ENCODE results near the gene HAPLN1. TPM values are rescaled to one million over a fixed set of nuclear protein-coding genes. Genes with fewer than 3 reads are reported as not detected.

The HAPLN1 gene
- total RNA-seq, 1 donor from 2014 or later = 114 TPM

DNA sequence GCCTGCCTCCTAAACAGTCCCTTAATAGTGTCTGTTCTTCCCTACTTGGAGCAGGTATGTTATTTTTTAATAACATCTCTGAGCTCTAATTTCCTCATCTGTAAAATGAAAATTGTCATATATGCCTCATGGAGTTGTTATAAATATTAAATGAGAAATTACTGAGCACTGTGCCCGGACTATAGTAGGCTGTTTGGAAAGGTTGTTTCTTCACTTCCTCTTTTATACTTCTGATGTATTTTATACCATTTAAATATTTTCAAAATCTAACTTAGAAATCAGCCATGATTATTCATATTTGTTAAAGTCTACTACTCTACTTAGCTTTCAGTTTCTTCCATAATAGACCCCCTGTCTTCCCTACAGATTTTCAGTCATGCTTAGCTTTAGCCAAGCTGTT lies 30.5 kb upstream of the HAPLN1 start:
- Mint-ChIP-seq H3K9me3 (ENCODE audit: unreplicated experiment) (peaks cover 37% of the 10 kb centered on the region), H3K4me3 (ENCODE audit: unreplicated experiment) (no peak overlapping the region)

DNA sequence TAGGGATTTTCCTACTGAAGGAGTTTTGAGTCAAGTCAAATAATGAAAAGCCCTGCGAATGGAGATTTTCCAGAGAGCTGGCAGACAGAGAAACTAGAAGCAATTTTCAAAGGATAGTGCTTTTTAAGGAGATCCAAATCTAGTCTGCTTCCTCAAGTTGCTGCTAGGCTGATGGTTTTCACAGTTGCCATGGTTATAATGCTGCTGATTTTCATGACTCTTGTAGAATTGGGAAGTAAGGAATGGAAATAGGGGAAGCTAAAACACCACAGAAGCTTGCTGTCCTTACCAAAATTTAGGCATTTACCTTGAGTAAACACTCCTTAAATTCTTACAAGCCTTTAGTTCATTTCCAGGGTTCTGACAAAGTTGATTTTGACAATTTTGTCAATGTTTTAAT lies 30.1 kb upstream of the HAPLN1 start:
- H3K27me3 Mint-ChIP-seq (ENCODE audit: unreplicated experiment) = no peaks in the 10 kb centered on the region
- H3K4me3 Mint-ChIP-seq (ENCODE audit: unreplicated experiment) = no peak overlapping the region
- peaks cover 34% of the 10 kb centered on the region for H3K9me3 Mint-ChIP-seq (ENCODE audit: unreplicated experiment)
- no peak for DNase-seq (ENCODE audit: extremely low spot score, unreplicated experiment)
- TF ChIP-seq, protein P1, sequence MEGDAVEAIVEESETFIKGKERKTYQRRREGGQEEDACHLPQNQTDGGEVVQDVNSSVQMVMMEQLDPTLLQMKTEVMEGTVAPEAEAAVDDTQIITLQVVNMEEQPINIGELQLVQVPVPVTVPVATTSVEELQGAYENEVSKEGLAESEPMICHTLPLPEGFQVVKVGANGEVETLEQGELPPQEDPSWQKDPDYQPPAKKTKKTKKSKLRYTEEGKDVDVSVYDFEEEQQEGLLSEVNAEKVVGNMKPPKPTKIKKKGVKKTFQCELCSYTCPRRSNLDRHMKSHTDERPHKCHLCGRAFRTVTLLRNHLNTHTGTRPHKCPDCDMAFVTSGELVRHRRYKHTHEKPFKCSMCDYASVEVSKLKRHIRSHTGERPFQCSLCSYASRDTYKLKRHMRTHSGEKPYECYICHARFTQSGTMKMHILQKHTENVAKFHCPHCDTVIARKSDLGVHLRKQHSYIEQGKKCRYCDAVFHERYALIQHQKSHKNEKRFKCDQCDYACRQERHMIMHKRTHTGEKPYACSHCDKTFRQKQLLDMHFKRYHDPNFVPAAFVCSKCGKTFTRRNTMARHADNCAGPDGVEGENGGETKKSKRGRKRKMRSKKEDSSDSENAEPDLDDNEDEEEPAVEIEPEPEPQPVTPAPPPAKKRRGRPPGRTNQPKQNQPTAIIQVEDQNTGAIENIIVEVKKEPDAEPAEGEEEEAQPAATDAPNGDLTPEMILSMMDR (IDR thresholded peaks at IDR 0.05) = no peak
- H3K27ac Mint-ChIP-seq (ENCODE audit: unreplicated experiment) = no peak overlapping the region
- peaks cover 5% of the 10 kb centered on the region for H3K36me3 Mint-ChIP-seq (ENCODE audit: unreplicated experiment)
- peaks cover 2% of the 10 kb centered on the region for H3K4me1 Mint-ChIP-seq (ENCODE audit: unreplicated experiment)

More for the DNA sequence above, 30.5 kb upstream of the HAPLN1 start:
- no peak overlapping the region for H3K27ac Mint-ChIP-seq (ENCODE audit: unreplicated experiment)
- peaks cover 5% of the 10 kb centered on the region for H3K36me3 Mint-ChIP-seq (ENCODE audit: unreplicated experiment)
- H3K27me3 Mint-ChIP-seq (ENCODE audit: unreplicated experiment) = no peaks in the 10 kb centered on the region
- no peak for DNase-seq (ENCODE audit: extremely low spot score, unreplicated experiment)
- TF ChIP-seq, protein P1 (IDR thresholded peaks at IDR 0.05) = no peak
- peaks cover 2% of the 10 kb centered on the region for H3K4me1 Mint-ChIP-seq (ENCODE audit: unreplicated experiment)

DNA sequence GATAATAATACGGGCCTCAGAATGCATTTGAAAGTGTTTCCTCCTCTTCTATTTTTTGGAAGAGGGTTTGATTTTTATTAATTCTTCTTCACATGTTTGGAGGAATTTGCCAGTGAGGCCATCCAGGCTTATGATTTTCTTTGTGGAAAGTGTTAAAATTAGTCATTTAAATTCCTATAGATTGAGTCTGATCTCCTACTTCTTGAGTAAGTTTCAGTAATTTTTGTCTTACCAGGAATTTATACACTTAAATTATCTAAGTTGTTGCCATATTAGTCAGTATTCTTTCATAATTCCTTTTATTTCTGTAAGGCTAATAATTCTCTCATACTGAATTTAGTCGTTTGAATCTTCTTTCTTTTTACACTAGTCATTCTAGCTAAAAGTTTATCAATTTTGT lies 25.2 kb upstream of the HAPLN1 start:
- H3K4me1 Mint-ChIP-seq (ENCODE audit: unreplicated experiment) = peaks cover 15% of the 10 kb centered on the region
- H3K9me3 Mint-ChIP-seq (ENCODE audit: unreplicated experiment) = peaks cover 29% of the 10 kb centered on the region
- peaks cover 8% of the 10 kb centered on the region for H3K36me3 Mint-ChIP-seq (ENCODE audit: unreplicated experiment)
- H3K27me3 Mint-ChIP-seq (ENCODE audit: unreplicated experiment) = no peaks in the 10 kb centered on the region
- TF ChIP-seq, protein P1 (IDR thresholded peaks at IDR 0.05) = no peak
- H3K4me3 Mint-ChIP-seq (ENCODE audit: unreplicated experiment) = no peak overlapping the region
- DNase-seq (ENCODE audit: extremely low spot score, unreplicated experiment) = no peak
- H3K27ac Mint-ChIP-seq (ENCODE audit: unreplicated experiment) = no peak overlapping the region

DNA sequence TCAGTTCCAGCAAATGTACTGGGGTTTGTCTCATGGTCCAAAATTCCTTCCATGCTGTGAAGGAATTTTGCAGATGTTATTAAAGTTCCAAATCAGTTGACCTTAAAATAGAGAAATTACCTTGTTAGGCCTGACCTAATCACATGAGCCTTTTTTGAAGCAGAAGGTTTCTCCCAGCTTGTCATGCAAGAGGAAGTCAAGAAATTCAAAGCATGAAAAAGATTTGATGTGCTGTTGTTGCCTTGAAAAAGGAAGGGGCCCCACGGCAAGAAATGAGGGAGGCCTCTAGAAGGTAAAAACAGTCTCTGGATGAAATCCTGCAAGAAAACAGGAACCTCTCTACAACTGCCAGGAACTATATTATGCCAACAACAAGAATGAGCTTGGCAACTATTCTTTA lies 24.2 kb upstream of the HAPLN1 start:
- Mint-ChIP-seq H3K27ac (ENCODE audit: unreplicated experiment) (peak overlapping the region; percentile 20), H3K27me3 (ENCODE audit: unreplicated experiment) (no peaks in the 10 kb centered on the region), H3K9me3 (ENCODE audit: unreplicated experiment) (peaks cover 21% of the 10 kb centered on the region), H3K36me3 (ENCODE audit: unreplicated experiment) (peaks cover 5% of the 10 kb centered on the region), H3K4me1 (ENCODE audit: unreplicated experiment) (peaks cover 15% of the 10 kb centered on the region), H3K4me3 (ENCODE audit: unreplicated experiment) (no peak overlapping the region)
- no peak for DNase-seq (ENCODE audit: extremely low spot score, unreplicated experiment)
- TF ChIP-seq, protein P1 (IDR thresholded peaks at IDR 0.05) = no peak

DNA sequence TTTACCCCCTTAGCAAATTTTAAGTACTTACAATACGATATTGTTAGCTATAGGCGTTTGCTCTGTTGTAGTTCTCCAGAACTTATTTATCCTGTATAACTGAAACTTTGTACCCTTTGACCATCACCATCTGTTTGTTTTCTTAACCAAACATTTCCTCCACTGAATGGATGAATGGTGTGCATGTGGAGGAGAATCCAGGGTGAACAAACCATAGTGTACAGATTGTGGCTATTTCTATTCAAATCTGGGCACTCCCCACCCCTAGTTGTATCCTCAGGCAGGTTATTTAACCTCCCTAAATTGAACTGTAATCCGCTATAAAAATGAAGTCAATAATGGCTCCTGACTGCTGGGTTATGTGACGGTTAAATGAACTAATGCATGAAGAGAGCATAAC lies 21.4 kb upstream of the HAPLN1 start:
- DNase-seq (ENCODE audit: extremely low spot score, unreplicated experiment) = no peak
- peaks cover 2% of the 10 kb centered on the region for H3K36me3 Mint-ChIP-seq (ENCODE audit: unreplicated experiment)
- no peak overlapping the region for H3K27ac Mint-ChIP-seq (ENCODE audit: unreplicated experiment)
- H3K9me3 Mint-ChIP-seq (ENCODE audit: unreplicated experiment) = peaks cover under 1% of the 10 kb centered on the region
- no peak overlapping the region for H3K4me3 Mint-ChIP-seq (ENCODE audit: unreplicated experiment)
- H3K27me3 Mint-ChIP-seq (ENCODE audit: unreplicated experiment) = no peaks in the 10 kb centered on the region
- peaks cover 29% of the 10 kb centered on the region for H3K4me1 Mint-ChIP-seq (ENCODE audit: unreplicated experiment)
- TF ChIP-seq, protein P1 (IDR thresholded peaks at IDR 0.05) = no peak
